GM21390 (cell line): Measurements from ENCODE around the gene RNFT2.
A peak's percentile ranks its signal among the peaks of the same experiment; 100 is the strongest.

Experiments
- ATAC-seq: cut with Tn5 transposase; IDR thresholded peaks from one replicate; pipeline ENCODE4 v1.9.1; 2021; ENCODE audit not compliant: unreplicated experiment

RNFT2 gene

GRCh38 chr12:116737774-116738657, at the start of gene RNFT2, which contains the start of gene SPRING1:
RNFT2 (plus strand) TSS chr12:116738315; CDS start chr12:116740498, 2,183 bp downstream.
SPRING1 (minus strand) TSS chr12:116738069; CDS start chr12:116737900, 169 bp downstream.
- peak; percentile 97 for ATAC-seq

DNA sequence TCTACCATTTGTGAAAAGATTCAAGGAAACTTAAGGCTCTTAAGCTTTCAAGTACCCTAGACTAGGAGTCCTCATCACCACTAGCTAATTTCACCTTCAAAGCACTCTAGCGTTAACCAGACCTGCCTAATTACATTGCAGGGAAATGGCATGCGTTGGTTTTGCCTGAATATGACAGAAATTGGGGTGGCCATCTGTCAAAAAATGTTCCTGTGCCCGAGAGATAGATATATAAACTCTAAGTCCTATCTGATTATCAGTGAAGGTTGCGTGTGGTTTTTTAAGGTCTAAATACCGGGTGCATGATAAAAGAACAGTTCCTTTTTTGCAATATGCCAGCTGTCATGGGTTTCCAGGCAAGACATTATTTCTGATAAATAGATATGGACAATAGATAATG, 48.6 kb upstream of the RNFT2 start:
- ATAC-seq: no peak

DNA sequence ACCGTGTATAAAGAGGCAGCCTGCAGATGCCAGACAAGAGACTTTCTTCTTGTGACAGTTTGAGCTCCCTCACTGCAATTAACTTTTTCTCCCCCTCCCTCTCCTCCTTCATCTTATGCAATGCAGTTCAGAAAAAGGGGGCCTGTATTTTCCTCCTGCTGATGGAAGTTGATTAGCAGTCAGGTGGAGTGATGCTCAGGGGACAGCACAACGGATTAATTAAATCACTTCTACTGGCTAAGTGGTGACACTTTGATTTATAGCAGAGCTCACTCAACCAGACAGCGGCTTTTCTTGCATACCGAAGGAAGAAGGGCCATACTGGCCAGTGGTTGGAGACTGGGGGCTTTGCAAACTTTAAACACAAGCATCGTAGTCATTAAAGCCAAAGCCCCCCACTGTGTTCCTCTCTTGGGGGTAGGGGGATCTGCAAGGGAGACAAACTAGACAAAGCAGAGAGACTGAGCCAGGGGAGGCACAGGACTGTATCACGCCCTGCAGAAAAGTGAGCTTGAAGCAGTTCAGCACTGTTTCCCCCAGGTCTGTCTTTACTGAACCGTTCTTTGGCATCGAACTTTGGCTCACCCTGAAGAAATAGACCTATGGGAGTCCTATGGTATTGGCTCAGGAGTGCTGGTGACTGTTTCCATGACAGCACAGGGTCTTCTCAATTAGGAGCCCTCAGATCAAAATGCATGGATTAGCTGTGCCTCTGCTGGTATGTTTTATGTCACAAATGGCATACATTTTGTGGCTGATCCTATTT, 48.0 kb upstream of the RNFT2 start:
- no peak for ATAC-seq

GRCh38 chr12:116691205-116691604, 46.9 kb upstream of the RNFT2 start:
- ATAC-seq: no peak

GRCh38 chr12:116691636-116692035, 46.5 kb upstream of the RNFT2 start:
- no peak for ATAC-seq

- ATAC-seq: no peak
Observed at GRCh38 chr12:116692605-116693004, 45.5 kb upstream of the RNFT2 start.

- ATAC-seq: no peak
Observed at GRCh38 chr12:116693286-116694227, 44.6 kb upstream of the RNFT2 start.

DNA sequence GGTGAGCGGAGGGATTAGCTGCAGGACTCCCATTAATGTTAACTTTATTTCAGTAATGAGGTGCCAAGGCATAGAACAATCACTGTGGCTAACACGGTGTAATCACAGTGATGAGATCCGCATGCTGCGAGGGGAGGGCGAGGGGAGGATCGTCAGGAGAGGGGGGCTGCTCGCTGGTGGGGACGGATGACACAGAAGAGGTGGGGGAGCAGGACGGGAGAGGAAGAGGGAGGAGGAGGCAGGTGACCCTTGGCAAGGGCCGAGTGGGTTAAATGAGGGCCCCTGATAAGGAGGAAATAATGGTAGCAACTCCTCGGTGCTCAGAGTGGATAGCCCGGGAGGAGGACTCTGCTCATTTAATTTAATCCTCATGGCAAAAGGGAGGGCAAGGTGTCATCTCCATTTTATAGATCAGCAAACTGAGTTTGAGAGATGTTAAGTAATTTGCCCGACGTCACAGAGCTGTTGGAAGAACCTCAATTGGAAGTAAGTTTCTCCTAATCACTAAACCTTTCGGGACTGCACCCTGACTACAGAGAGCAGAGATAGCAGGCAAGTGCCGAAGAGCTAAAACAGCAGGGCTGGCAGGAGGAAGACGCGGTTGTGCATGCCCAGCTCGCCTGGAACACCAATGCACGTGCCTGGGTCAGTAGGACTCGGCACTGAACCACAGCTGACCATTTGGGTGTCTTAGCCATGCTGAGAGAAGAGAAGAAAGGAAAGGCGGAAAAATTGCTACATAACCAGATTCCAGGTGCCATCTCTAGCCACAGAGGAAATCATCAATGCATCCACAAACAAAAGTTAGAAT, 43.3 kb upstream of the RNFT2 start:
- ATAC-seq: no peak

- ATAC-seq: no peak
Observed at GRCh38 chr12:116695464-116695725, 42.7 kb upstream of the RNFT2 start.

DNA sequence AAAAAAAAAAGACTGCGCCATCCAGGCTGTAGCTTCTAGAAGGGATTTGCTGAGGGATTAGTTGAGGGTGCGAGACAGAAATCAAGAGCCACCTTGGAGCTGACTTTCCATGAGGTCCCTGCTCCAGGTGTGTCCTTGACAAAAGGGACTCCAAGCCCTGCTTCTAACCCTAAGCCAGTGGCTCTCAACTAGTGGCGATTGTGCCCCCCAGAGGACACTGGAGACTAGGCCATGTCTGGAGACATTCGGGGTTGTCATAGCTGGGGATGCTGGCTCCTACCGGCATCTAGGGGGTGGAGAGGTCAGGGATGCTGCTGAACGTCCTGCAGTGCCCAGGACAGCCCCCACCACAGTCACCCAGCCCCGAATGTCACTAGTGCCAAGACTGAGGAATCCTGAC, 40.8 kb upstream of the RNFT2 start:
- no peak for ATAC-seq

GRCh38 chr12:116697716-116698115, 40.4 kb upstream of the RNFT2 start:
- ATAC-seq: no peak

DNA sequence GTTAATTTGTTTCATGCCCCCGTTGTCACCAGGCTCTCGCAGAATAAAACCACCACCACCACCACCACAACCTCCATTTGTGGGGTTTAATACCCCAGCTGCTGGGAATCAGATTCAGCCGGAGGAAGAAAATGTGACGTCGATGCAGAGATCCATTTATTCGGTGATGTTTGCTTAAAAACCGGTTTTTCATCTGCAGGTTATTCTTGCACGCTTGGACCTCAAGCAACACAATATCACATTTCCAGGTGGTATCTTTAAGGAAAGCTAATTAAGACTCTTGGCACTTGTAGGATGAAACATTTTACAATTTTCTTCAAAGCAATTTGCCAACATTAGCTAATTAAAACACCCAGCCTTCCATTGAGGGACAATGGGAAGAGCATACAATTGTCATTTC, 40.0 kb upstream of the RNFT2 start:
- ATAC-seq: no peak

GRCh38 chr12:116698554-116699075, 39.5 kb upstream of the RNFT2 start:
- no peak for ATAC-seq

GRCh38 chr12:116700066-116700465, 38.0 kb upstream of the RNFT2 start:
- no peak for ATAC-seq

- no peak for ATAC-seq
Observed at GRCh38 chr12:116701432-116701831, 36.7 kb upstream of the RNFT2 start.

DNA sequence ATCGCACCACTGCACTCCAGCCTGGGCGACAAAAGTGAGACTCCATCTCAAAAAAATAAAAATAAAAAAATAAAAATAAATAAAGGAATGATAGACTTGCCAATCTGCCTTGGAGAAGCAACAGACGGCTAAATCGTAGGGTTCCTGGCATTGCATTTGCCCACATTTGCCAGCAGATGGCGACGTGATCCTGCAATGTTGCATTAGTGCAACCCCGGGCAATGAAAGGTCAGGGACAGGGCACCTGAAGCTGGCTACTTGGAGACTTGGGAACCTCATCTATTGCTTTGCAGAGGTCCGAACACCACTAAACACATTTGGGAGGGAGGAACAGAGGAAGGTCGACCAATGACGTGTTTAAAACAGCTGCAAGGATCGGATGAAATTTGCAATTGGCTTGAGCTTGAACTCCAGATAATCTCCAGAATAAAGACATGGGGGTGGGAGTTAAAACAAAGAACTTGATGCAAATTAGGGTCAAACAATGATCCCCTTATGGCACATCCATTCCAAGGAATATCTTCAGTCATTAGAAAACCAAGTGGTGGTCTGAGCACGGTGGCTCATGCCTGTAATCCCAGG, 34.8 kb upstream of the RNFT2 start:
- ATAC-seq: peak; percentile 57

- no peak for ATAC-seq
Observed at GRCh38 chr12:116707751-116708150, 30.4 kb upstream of the RNFT2 start.

GRCh38 chr12:116708826-116709756, 29.0 kb upstream of the RNFT2 start:
- no peak for ATAC-seq

DNA sequence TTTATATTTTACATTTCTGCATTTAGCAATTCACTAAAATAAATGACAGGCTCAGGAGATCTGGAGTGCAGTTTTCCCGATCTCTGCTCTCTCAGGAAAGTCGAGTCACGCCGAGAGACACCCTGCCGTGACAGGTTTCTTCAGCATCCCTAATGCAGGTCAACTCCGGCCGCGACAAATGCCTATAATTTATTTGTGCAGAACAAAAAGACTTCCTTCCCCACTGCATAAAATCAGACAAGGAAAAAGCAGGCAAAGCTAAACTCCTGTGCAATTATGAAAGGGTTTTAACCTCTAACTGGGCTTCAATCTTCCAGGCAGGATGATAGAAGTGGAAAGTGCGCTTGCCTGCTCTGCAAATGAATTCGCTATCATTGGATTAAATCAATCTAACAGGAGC, 28.3 kb upstream of the RNFT2 start:
- ATAC-seq: no peak
